HL-60/S4 treated with phorbol 12-myristate 13-acetate at 8.2 ng/mL for 4 days and 3 days (cell line): Measurements from ENCODE around the gene UBXN6.

Source experiments
- in situ Hi-C: fragments of 300-500 bp; cut with MboI; formaldehyde crosslinking; loops from 2 replicates; pipeline ENCODE4 v1.15.0; 2022; ENCODE audit warnings: low sequenced_read_pairs

Gene UBXN6

GRCh38 chr19:4413588-4413987, 44.0 kb downstream of the UBXN6 start:
- in situ Hi-C loops, result no loop called here

- in situ Hi-C loops, result no loop called here
Measured at GRCh38 chr19:4409123-4409933, 48.3 kb downstream of the UBXN6 start.

GRCh38 chr19:4406626-4407025, 51.0 kb downstream of the UBXN6 start:
- in situ Hi-C loops, result no loop called here

- in situ Hi-C loops, result no loop called here
Measured at GRCh38 chr19:4405977-4406376, 51.6 kb downstream of the UBXN6 start.

DNA sequence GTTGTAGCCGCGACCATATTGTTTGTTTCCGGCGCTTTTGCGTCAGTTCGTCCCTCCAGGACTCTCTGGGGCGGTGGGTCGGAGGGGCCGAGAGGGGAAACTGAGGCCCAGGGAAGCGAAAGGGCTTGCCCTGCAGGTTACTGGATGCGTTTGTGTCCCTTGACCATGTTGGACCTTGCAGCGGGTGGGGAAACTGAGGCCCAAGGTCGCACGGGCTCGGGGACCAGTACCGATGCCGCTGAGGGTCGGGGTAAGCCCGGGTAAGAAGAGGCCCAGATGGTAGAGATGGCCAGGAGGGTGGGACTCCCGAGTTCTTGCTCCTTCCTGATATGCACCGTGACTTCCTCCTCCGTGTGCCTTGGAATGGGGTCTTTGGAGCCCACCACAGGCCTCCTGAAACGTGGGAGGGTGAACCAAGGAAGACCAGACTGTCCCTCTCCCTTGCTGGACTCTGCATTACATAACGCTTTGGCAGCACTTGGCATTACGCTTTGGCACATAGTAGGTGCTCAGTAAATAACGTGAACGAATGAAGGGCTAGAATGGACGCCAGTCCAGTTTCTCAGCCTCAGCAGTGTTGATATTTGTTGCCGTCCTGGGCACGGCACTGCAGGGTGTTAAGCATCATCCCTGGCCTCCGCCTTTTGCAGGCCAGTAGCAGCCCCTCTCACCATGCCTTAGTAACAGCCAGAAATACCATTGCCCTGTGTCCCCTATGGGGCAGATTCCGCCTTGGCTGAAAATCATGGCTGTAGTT, 54.4 kb downstream of the UBXN6 start:
- in situ Hi-C loops, result no loop called here

GRCh38 chr19:4402171-4403004, 55.2 kb downstream of the UBXN6 start, which contains the start of gene CHAF1A:
CHAF1A (plus strand) TSS chr19:4402640; CDS start chr19:4402763, 123 bp downstream.
- in situ Hi-C loops, result no loop called here

GRCh38 chr19:4401769-4402170, 55.8 kb downstream of the UBXN6 start:
- in situ Hi-C loops, result no loop called here

GRCh38 chr19:4400135-4400936, 57.3 kb downstream of the UBXN6 start, which contains the start of gene SH3GL1:
SH3GL1 (minus strand) TSS chr19:4400547; CDS start chr19:4400368, 179 bp downstream.
- in situ Hi-C loops, result no loop called here

DNA sequence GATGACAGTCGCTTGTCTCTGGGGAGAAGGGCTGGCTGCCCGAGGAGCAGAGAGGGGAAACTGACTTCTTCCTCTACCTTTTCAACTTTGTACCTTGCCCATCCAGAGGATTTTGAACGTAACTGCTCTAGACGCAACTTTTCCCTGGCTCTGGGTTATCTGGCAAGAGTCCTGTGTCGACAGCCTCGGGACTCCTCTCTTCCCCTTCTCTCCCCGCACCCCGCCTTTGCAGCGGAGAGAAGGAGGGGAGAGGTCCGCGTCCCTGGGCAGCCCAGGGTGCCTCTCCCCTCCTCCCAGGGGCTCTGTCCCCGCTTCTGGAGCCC, 57.8 kb downstream of the UBXN6 start:
- in situ Hi-C loops, result no loop called here

DNA sequence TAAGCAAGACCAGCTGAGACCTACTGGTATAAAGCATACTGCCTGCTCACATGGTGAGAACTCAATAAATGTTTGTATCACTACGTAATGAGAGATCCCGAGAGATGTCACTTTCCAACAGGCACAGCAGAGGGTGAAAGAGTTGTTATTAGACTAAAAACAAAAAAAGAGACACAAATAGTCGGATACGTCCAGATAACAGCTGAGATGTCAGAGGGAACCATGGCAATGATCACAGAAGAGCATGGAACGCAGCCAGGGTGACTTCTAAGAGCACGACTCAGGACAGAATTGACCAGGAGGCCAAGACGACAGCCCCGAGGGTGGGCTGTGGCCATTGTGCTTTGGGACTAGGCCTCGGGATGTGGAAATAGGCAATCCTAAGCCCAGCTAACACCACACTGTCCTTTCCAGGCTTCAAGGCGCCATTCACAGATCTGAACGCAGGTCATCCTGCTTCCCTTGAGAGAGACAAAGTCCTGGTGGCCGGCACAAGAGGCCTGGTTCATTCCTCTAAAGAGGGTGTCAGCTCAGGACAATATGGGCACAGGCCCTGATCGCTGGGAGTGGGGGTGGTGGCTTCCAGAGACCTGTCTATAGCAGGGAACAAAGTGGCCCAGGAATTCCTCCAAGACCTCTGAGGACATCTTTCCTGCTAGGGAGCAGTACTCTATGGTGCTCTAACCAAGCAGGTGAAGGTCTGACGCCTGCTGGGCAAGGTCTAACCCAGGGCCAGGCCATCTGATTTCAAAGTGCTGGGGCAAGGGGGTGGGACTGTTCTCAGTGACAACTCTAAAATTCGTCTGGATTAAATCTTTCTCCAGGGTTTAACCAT, 60.4 kb downstream of the UBXN6 start:
- in situ Hi-C loops, result no loop called here
